GM19193 (cell line): Measurements from ENCODE around the gene BABAM2.

Source experiments
- POLR2A ChIP-seq: IDR thresholded peaks from 4 replicates; pipeline ENCODE4 v1.6.1; 2011; ENCODE audit not compliant: insufficient read depth, insufficient read length; ENCODE audit errors: extremely low read depth

Gene BABAM2

DNA sequence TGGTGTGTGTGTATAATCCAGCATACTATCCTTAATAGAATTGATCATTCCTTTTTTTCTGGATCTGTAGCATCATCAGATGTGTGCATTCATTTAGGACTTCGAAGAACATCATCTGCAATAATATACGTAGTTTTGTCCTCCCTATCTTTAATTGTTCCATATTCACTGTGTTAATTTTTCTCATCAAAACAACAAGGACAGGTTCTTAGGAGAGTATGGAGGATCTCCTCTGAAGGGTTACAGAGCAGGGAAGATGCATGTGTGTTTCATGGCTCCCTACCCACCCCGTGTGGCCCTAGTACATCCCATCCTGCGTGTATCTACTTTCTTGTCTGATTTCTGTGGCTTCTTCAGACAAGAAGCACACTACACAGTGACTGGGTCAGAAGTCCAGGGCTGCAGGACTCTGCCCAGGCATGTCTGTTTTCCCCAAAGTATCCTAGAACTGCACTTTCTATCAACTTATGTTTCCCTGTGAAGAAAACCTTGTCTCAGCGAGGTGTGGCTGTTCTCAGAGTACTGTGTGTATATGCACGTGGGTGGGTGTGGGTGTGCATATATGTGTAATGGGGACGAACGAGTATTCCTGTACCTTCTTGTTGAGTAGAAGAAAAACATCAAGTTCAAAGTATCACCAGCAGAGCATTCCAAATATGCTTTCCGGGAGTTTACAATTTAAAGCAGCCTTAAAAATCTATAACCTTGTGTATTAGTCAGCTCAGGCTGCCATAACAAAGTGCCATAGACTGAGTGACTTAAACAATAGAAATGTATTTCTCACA is 281.8 kb downstream of the BABAM2 start:
- no peak for TF ChIP-seq POLR2A

DNA sequence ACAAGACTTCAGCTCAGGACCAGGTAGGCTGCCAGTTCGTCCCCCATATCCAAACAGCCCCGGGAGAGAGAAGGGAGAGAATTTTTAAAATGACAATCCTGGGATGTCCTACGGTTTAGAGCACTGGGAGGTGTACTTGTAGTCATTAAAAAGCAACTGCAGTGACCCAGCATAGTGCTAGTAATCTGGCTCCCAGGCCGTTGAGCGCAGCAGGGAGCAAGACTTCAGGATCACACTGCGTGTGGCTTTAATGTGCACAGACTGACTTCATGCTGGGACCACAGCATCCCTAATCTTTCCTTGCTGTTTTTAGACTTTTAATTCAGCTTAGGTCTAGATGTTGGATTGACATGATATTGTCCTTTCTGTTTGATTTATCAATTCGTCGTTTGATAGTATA is 282.8 kb downstream of the BABAM2 start:
- no peak for TF ChIP-seq POLR2A

DNA sequence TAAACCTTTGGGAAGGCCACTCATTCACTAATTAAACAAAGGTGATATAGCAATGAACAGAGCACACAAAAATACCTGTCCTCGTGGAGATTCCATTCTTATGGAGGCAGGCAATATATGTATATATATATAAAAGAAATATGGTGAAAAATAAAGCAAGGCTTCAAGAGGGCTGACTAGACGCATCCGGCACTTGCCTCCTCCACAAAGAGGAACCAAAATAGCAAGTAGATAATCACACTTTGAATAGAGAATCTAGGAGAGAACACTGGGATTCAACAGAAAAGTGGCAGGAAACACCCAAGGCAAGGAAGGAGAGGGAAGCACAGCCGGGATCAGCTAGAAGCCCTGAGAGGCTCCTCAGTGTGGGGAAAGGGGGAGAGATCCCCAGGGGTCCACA is 283.7 kb downstream of the BABAM2 start:
- no peak for TF ChIP-seq POLR2A

DNA sequence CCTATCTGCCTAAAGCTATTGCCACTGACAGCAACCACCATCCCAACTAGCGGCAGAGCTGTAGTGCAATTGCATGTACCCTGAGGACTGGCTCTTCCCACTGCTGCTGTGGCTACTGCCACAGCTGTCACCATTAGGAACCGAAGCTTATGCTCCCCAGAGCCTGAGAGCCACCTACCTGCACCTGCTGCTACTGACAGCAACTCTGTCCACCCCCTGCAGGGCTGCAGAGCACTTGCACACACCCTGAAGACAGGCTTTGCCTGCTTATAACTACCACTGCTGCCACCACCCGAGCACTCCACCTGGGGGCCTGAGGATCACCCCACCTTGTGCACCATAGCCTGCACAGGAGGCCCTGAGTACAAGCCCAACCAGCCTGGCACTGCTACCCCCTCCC is 284.5 kb downstream of the BABAM2 start:
- no peak for TF ChIP-seq POLR2A

DNA sequence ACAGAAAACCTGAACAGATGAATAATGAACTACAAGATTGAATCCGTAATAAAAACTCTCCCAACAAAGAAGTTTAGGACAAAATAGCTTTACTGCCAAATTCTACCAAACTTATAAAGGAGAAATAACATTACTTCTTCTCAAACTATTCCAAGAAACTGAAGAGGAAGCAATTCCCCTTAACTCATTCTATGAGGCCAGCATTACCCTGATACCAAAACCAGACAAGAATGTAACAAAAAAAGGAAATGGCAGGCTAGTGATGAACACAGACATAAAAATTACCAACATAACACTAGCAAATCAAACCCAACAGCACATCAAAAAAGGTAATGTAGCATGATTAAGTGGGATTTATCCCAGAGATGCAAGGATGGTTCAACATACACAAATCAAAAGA is 288.4 kb downstream of the BABAM2 start:
- TF ChIP-seq POLR2A, result no peak

DNA sequence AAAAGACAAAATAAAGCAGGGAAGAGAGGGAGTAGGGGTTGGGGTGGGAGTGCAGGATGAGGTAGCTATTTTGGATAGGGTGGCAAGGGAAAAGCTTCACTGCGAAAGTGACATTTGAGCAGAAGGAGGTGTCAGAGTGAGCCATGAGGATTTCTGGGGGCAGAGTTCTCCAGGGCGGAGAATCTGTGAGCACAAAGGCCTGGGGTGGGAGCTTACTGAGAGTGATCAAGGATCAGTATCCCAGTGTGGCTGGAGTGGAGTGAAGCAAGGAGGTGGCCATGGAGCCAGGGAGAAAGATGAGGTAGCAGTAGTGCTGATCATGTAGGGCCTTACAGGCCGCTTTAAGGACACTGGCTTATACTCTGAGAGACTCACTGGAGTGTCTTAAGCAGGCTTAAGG is 291.3 kb downstream of the BABAM2 start:
- no peak for TF ChIP-seq POLR2A

DNA sequence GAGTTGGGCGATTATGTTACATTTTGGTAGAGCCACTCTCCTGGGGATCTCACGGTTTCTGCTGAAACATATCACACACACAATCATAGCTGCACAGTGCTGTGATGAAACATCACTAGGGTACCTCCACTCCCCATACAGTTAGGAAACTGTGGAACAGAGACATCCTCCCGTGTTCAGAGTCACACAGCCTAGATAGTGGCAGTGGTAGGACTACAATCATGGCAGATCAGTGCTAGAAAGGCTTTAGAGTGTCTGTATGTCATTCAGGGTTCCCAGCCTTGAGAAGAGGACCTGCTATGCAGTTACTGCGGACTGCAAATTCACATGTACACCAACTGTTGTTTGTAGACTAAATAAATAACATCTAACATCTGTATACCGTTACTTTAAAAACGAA is 291.8 kb downstream of the BABAM2 start:
- no peak for TF ChIP-seq POLR2A

DNA sequence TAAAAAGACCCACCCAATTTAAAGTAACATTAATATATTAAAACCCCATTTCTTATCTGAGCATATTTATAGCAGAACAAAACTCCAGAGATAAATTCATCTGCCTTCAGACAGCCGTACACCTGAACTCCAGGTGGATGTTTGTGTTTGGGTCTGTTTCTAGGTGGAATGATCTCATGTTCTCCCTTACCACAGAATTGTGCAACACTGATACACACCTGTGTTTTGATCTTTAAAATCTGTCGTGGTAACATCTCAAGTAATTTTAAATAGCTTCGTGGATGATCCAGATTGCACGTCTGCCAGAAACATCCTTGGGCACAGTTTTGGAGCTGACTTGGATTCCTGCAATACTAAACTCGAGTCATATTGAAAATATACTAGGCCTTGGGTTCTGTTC is 294.6 kb downstream of the BABAM2 start:
- no peak for TF ChIP-seq POLR2A

DNA sequence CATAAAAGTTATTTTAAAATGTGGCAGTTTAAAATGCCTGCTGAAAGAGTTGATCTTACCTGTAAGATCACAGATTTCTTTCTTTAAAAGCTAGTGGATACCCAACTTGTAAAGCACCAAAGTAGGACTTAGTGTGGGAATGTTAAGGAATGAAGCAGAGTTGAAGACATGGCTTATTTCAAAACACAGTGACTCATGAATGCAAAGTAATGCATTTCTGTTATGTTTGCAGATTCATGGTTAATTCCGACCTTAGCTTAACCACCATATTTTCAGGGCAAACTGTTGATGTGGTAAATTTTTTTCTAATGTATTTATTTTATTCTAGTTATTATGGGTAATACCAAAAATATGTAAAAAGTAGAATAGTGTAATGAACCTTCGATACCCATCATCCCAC is 295.4 kb downstream of the BABAM2 start:
- TF ChIP-seq POLR2A, result no peak

DNA sequence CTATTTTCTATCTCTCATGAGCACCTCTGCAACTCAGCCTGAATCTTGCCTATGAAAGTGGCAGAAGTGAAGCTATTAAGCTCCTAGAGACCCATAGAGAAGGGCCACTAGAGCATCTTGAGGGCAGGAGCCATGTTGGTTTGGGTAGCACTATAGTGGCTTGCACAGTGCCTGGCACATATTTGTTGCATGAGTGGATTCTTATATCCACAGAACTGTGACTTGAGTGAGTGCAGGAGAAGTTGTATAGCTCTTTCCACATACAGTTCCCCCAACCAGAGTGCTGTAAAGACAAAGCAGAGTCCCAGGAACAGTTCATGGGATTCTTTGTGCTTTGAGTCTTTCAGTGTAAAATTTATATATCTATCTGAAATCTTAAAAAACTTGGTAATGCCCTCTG is 296.7 kb downstream of the BABAM2 start:
- TF ChIP-seq POLR2A, result no peak

DNA sequence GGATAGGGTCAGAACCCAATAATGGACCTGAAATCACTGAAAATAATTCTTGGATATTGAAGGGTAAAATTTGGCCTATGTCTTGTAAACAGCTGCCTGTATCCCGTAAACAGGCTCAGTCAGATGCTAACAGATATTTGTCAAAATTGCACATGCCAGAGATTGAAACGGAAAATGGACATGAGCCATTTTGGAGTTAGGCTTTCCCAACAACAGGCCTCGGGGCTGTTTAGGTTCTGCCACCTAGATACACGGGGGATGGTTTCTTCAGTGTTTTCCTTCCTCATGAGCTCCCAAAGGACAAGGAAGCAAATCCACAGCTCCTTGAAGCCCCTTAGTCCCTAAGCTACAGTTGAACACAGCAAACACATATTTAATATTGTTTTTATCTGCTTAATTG is 297.9 kb downstream of the BABAM2 start:
- no peak for TF ChIP-seq POLR2A

DNA sequence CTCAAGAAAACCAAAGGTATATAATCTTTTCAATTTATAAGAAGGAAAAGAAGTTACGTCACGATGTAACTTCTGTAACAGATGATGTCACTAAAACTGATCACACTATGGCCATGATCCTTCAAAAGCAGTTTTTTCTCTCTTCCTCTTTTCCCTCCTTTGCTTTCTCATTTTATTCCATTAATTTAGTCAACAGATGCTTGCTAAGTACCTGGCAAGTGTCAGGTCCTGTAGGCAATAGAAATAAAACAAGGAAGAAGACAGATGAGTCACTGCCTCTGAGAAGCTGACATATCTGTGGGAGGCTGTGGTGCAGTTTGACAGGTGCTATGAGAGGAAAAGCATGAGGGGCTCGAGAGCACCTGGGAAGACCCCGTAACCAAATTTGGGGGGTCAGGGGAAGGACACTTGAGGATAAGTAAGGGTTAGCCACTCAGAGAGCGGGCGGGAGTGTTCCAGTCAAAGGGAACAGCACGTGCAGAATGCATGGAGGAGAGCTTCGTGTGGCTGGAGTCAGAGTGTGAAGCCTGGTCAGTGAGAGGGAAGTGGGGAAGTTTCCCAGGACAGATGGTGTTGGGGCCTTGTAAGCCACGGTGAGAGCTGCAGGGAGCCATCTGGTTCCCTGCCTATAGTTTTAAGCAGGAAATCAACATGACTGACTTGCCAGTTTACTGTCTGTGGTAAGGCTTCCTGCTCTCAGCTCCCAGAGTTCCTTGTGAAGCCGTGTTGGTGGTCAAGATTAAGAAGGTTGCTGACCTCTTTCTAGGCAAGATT is 303.3 kb downstream of the BABAM2 start:
- no peak for TF ChIP-seq POLR2A

DNA sequence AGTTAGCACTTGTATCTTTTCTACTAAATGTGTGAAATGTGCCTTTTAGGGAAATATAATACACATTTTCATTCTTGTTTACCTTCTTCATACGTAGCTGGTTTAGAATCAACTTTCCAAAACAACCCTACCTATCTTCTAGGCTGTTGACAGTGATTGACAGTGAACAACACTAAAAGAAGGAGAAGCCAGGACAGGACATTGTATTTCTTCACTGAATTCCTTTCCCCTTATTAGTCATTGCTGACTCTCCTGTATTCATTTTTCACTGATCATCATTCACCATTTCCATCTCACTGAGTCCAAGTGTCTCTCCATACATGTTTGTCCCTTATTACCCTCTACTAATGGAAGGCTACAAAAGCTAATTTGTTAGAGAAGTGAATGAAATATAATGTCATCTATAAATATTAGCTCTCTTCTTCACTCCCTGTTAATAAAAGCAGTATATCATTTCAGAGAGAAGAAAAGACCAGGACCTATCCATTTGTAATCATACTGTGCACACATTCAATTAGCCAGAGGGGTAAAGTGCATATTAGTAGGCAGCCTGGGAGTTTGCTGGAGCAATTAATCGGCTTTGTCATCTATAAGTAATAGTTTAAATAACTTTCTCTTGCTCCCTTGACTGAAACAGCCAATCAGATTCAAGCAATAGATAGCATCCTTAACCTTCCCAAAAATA is 309.6 kb downstream of the BABAM2 start:
- TF ChIP-seq POLR2A, result no peak

DNA sequence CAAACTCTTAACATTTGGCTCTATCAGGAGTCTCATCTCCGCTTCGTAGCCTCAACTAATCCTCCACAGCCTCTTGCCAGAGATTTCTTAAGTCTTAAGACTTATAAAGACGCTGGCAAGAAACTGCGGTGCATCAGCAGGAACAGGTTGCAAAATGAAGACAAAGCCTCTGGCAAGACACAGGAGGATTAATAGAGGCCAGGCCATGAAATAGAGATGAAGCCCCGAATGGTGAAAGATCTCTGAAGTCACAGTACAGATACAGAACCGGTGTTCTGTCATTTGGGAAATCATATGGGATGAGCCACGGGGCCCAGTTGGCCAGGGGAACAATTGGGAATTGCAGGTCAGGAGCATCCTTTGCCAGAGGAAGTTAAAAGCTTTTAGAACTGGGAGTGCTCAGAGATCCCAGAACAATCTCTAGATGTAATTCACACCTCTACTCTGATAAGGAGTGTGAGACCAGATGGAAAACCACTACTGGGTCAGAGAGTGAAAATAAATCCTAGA is 311.2 kb downstream of the BABAM2 start:
- no peak for TF ChIP-seq POLR2A

DNA sequence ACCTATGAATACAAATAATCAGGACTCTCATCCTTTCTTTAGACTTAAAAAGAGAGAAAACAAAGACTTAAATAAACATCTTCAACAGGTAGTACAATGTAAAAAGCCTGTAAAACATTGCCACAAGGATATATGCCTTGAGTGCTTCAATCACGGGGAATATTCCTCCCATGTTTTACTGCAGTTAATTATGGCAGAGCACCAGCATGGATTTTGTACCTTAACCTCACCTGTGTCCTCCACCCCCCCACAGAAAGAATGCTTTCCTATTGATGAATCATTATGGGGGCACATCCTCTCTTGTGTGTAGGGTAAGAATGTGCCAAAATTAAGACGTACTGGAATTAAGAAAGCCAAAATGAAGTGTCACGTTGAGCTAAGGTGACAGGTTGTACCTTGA is 312.2 kb downstream of the BABAM2 start:
- TF ChIP-seq POLR2A, result no peak

DNA sequence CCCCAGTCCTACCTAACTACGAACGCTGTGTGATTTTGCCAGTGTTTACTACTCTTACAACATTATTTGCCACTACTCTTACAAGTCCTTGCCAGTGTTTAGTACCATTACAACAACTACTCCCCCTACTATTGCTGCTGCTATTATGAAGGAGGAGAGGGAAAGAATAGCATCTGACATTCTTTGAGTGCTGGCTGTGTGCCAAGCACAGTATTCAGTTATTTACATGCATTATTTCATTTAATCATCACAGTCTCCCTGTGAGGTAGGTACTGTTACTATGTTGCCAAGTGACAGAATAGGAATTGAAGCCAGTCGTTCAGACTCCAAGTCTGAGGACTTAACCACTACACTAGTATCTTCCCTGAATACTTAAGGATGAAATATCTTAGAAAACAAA is 316.2 kb downstream of the BABAM2 start:
- TF ChIP-seq POLR2A, result no peak

DNA sequence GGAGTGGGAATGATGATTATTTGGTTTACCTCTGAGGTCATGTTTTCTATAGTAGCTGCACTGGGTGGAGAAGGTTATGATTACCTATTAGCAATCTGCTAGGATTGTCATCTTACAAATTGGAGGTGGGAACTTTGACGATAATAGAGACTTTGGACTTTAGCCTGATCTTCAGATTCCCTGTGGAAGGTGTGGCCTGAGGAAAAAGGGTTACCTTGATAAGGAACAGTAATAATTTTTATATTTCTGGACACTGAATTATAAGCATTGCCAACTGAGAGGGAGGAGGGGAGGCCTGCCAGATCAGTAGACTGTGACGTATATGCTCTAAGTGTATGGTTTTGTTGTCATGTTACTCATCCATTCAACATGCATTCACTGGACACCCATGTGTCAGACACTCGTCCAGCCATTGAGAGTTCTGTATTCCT is 318.7 kb downstream of the BABAM2 start:
- no peak for TF ChIP-seq POLR2A
